Kidney tubule cell (primary cell): ENCODE measurements around the gene SERF2.
"Not testable (repeated sequence)": the region's sequence is repeated elsewhere in the genome, so short reads cannot be mapped to it uniquely, and the experiment has no call there.

ENCODE experiments used
- DNase-seq: peaks from one replicate; pipeline ENCODE4 v3.0.0-alpha.2; 2018; ENCODE audit warnings: low spot score

The SERF2 gene

DNA sequence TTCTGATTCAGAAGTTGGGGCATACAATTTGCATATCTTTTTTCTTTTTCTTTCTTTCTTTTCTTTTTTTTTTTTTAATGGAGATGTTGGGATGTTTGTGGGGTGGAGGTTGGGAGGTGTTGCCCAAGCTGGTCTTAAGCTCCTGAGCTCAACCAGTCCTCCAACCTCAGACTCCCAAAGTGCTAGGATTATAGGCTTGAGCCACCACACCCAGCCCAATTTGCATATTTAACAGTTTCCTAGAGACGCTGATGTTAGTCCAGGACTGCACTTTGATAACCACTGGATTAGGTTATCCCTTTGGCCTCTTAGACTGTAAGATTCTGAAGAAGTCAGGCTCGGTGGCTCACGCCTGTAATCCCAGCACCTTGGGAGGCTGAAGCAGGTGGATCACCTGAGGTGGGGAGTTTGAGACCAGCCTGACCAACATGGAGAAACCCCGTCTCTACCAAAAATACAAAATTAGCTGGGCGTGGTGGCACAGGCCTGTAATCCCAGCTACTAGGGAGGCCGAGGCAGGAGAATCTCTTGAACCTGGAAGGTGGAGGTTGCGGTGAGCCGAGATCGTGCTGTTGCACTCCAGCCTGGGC, 37.9 kb downstream of the SERF2 start:
- DNase-seq = not testable (repeated sequence)

DNA sequence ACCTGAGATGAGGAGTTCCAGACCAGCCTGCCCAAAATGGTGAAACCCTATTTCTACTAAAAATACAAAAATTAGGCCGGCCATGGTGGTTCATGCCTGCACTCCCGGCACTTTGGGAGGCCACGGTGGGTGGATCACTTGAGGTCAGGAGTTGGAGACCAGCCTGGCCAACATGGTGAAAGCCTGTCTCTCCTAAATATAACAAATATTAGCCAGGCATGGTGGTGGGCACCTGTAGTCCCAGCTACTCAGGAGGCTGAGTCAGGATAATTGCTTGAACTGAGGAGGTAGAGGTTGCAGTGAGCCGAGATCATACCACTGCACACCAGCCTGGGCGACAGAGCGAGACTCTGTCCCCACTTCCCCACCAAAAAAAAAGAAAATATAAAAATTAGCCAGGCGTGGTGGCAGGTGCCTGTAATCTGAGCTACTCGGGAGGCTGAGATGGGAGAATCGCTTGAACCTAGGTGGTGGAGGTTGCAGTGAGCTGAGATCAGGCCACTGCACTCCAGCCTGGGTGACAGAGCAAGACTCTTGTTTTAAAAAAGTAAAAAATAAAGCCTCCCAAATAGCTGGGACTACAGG, 38.7 kb downstream of the SERF2 start:
- DNase-seq = not testable (repeated sequence)

DNA sequence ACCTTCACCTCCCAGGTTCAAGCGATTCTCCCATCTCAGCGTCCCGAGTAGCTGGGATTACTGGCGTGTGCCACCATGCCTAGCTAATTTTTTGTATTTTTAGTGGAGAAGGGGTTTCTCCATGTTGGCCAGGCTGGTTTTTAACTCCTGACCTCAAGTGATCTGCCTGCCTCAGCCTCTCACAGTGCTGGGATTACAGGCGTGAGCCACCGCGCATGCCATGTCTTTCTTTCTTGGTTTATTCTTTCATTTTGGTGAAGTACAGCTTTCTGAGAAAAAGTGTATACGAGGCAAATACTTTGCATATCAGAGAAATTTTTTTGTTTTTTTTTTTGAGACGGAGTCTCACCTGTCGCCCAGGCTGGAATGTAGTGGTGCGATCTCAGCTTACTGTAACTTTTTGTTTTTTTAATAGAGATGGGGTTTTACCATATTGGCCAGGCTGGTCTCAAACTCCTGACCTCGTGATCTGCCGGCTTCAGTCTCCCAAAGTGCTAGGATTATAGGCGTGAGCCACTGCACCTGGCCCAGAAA, 39.5 kb downstream of the SERF2 start:
- not testable (repeated sequence) for DNase-seq

DNA sequence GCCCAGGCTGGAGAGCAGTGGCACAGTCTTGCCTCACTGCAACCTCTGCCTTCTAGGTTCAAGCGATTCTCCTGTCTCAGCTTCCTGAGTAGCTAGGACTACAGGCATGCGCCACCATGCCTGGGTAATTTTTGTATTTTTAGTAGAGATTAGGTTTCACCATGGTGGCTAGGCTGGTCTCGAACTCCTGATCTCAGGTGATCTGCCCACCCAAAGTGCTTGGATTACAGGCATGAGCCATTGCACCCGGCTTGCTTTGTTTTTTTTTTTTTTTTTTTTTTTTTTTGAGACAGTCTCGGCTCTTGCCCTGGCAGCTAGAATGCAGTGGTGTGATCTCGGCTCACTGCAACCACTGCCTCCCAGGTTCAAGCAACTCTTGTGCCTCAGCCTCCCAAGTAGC, 40.4 kb downstream of the SERF2 start:
- DNase-seq = not testable (repeated sequence)

DNA sequence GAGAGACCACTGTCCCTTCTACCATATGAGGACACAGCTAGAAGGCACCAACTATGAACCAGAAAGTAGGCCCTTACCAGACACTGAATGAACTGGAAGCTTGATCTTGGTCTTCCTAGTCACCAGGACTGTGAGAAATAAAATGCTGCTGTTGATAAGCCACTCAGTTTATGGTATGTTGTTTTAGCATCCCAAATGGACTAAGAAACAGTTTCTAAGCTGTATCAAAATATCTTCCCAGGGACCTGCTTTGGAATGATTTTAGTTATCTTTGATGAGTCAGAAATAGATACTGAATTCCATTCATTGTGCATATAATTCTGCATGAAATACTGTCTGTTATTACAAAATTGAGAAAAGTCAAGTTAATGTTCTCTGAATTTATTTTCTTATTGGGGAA, 53.3 kb downstream of the SERF2 start:
- no peak for DNase-seq
